ENCODE measurements around the gene SEC63. TPM values are rescaled to one million over a fixed set of nuclear protein-coding genes. Genes with fewer than 3 reads are reported as not detected.
"Not testable (repeated sequence)": the region's sequence is repeated elsewhere in the genome, so short reads cannot be mapped to it uniquely, and the experiment has no call there.

SEC63 gene
- polyA plus RNA-seq, 3 donors, result 76.4 to 118 (median 105) TPM

- DNase-seq, result no peak
Measured at GRCh38 chr6:107867302-107867615, 90.7 kb downstream of the SEC63 start.

- peak; percentile 54 for DNase-seq
Measured at GRCh38 chr6:107866606-107867301, 91.3 kb downstream of the SEC63 start.

- DNase-seq, result no peak
Measured at GRCh38 chr6:107864226-107865127, 93.5 kb downstream of the SEC63 start.

GRCh38 chr6:107862383-107862782, 95.6 kb downstream of the SEC63 start:
- no peak for DNase-seq

- DNase-seq, result not testable (repeated sequence)
Measured at GRCh38 chr6:107860963-107861362, 97.0 kb downstream of the SEC63 start.

- DNase-seq, result not testable (repeated sequence)
Measured at GRCh38 chr6:107860144-107860543, 97.9 kb downstream of the SEC63 start.

GRCh38 chr6:107853230-107853629, 104.8 kb downstream of the SEC63 start:
- DNase-seq, result no peak

GRCh38 chr6:107849325-107849724, 108.7 kb downstream of the SEC63 start:
- DNase-seq, result no peak

- peak; percentile 87 for DNase-seq
Measured at GRCh38 chr6:107847844-107848802, 109.9 kb downstream of the SEC63 start.

- DNase-seq, result no peak
Measured at GRCh38 chr6:107846262-107846795, 111.7 kb downstream of the SEC63 start.

- DNase-seq, result no peak
Measured at GRCh38 chr6:107845777-107846176, 112.2 kb downstream of the SEC63 start.

- no peak for DNase-seq
Measured at GRCh38 chr6:107843400-107843799, 114.6 kb downstream of the SEC63 start.

- no peak for DNase-seq
Measured at GRCh38 chr6:107841275-107841670, 116.7 kb downstream of the SEC63 start.

- no peak for DNase-seq
Measured at GRCh38 chr6:107840636-107841274, 117.3 kb downstream of the SEC63 start.

- no peak for DNase-seq
Measured at GRCh38 chr6:107833136-107833535, 124.9 kb downstream of the SEC63 start.

GRCh38 chr6:107832151-107833056, 125.6 kb downstream of the SEC63 start:
- DNase-seq, result no peak

GRCh38 chr6:107830060-107830459, 127.9 kb downstream of the SEC63 start:
- DNase-seq, result no peak

- DNase-seq, result no peak
Measured at GRCh38 chr6:107827541-107827940, 130.5 kb downstream of the SEC63 start.

GRCh38 chr6:107823047-107823557, 134.9 kb downstream of the SEC63 start:
- no peak for DNase-seq

Measured in renal pelvis (tissue), 4 donors.